Measurements from ENCODE around the gene LIMK1.
A peak's percentile ranks its signal among the peaks of the same experiment; 100 is the strongest.
"Not testable (repeated sequence)": the region's sequence is repeated elsewhere in the genome, so short reads cannot be mapped to it uniquely, and the experiment has no call there.

The LIMK1 gene

GRCh38 chr7:74084722-74085578 lies 1.3 kb downstream of the LIMK1 start:
- no peak for DNase-seq (ENCODE audit: low spot score)

GRCh38 chr7:74087791-74088453 lies 4.3 kb downstream of the LIMK1 start:
- DNase-seq (ENCODE audit: low spot score): no peak

GRCh38 chr7:74092321-74092963 lies 8.8 kb downstream of the LIMK1 start:
- no peak for DNase-seq (ENCODE audit: low spot score)

- DNase-seq (ENCODE audit: low spot score): no peak
Measured at GRCh38 chr7:74092964-74093471, 9.4 kb downstream of the LIMK1 start.

GRCh38 chr7:74093671-74094223 lies 10.1 kb downstream of the LIMK1 start:
- no peak for DNase-seq (ENCODE audit: low spot score)

- DNase-seq (ENCODE audit: low spot score): peak; percentile 68
Measured at GRCh38 chr7:74094224-74095101, 10.9 kb downstream of the LIMK1 start.

GRCh38 chr7:74095135-74095534 lies 11.5 kb downstream of the LIMK1 start:
- DNase-seq (ENCODE audit: low spot score): no peak

- no peak for DNase-seq (ENCODE audit: low spot score)
Measured at GRCh38 chr7:74097937-74098614, 14.5 kb downstream of the LIMK1 start.

- no peak for DNase-seq (ENCODE audit: low spot score)
Measured at GRCh38 chr7:74099031-74099430, 15.4 kb downstream of the LIMK1 start.

GRCh38 chr7:74101061-74101681 lies 17.6 kb downstream of the LIMK1 start:
- DNase-seq (ENCODE audit: low spot score): no peak

- no peak for DNase-seq (ENCODE audit: low spot score)
Measured at GRCh38 chr7:74103219-74103772, 19.7 kb downstream of the LIMK1 start.

GRCh38 chr7:74104702-74105101 lies 21.1 kb downstream of the LIMK1 start:
- no peak for DNase-seq (ENCODE audit: low spot score)

GRCh38 chr7:74105992-74106391 lies 22.4 kb downstream of the LIMK1 start:
- no peak for DNase-seq (ENCODE audit: low spot score)

- DNase-seq (ENCODE audit: low spot score): no peak
Measured at GRCh38 chr7:74106846-74107245, 23.2 kb downstream of the LIMK1 start.

- DNase-seq (ENCODE audit: low spot score): no peak
Measured at GRCh38 chr7:74115326-74115725, 31.7 kb downstream of the LIMK1 start.

GRCh38 chr7:74116356-74116755 lies 32.8 kb downstream of the LIMK1 start:
- no peak for DNase-seq (ENCODE audit: low spot score)

- DNase-seq (ENCODE audit: low spot score): no peak
Measured at GRCh38 chr7:74119831-74120230, 36.2 kb downstream of the LIMK1 start.

- DNase-seq (ENCODE audit: low spot score): no peak
Measured at GRCh38 chr7:74121401-74122249, 38.0 kb downstream of the LIMK1 start.

- not testable (repeated sequence) for DNase-seq (ENCODE audit: low spot score)
Measured at GRCh38 chr7:74123892-74124291, 40.3 kb downstream of the LIMK1 start.

All from CD4-positive, alpha-beta T cell treated with Interleukin-6 at 100 ng/mL for 8 hours (primary cell).